Chondrocyte (in vitro differentiated cells): ENCODE data around the gene SEC16A. TPM values are rescaled to one million over a fixed set of nuclear protein-coding genes. Genes with fewer than 3 reads are reported as not detected.

Source experiments
- DNase-seq: peaks from one replicate; pipeline ENCODE4 v3.0.0; 2021; ENCODE audit warnings: mixed read lengths, low spot score
- H3K27ac Mint-ChIP-seq: one replicate; pipeline ENCODE4 v1.8.0; 2021; ENCODE audit warnings: mild to moderate bottlenecking, moderate library complexity, mixed read lengths; ENCODE audit not compliant: unreplicated experiment
- H3K27me3 Mint-ChIP-seq: 2 replicates; pipeline ENCODE4 v1.8.0; 2021; ENCODE audit warnings: low read depth, mixed read lengths
- H3K36me3 Mint-ChIP-seq: 2 replicates; pipeline ENCODE4 v1.8.0; 2021; ENCODE audit warnings: low read depth, mixed read lengths
- H3K4me1 Mint-ChIP-seq: 2 replicates; pipeline ENCODE4 v1.8.0; 2021; ENCODE audit warnings: low read depth, mild to moderate bottlenecking, mixed read lengths
- H3K4me3 Mint-ChIP-seq: one replicate; pipeline ENCODE4 v1.8.0; 2021; ENCODE audit warnings: mild to moderate bottlenecking, moderate library complexity, mixed read lengths; ENCODE audit not compliant: unreplicated experiment
- H3K9me3 Mint-ChIP-seq: 2 replicates; pipeline ENCODE4 v1.8.0; 2021; ENCODE audit warnings: low read depth, mixed read lengths
- total RNA-seq: library from RNA; stranded (reverse); gene quantifications from 3 replicates; pipeline ENCODE4 v1.2.1, GENCODE V29; 2021
- TF ChIP-seq, protein P1 (sequence below): fragments of 200-600 bp; sonication (generic); IDR thresholded peaks from 2 replicates; pipeline ENCODE4 v1.5.0; 2021; ENCODE audit warnings: antibody characterized with exemption, mild to moderate bottlenecking, moderate library complexity

SEC16A gene
- total RNA-seq, 1 donor from 2014 or later: 91.7 TPM

DNA sequence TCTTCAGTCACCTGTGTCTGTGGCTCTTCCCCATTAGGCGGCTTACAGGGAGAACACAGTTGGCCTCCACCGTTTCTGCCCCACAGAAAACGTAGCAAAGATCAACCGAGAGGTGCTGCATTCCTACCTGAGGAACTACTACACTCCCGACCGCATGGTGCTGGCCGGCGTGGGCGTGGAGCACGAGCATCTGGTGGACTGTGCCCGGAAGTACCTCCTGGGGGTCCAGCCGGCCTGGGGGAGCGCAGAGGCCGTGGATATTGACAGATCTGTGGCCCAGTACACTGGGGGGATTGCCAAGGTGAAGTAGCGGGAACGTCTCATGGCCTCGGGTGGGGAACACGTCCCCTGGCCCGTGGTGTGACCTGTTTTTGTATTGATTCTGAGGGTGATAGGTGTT, 65.9 kb downstream of the SEC16A start:
- Mint-ChIP-seq H3K27me3 (no peaks in the 10 kb centered on the region), H3K4me1 (peaks cover 8% of the 10 kb centered on the region), H3K4me3 (no peak overlapping the region), H3K36me3 (peaks cover 30% of the 10 kb centered on the region), H3K27ac (no peak overlapping the region), H3K9me3 (no peaks in the 10 kb centered on the region)
- TF ChIP-seq, protein P1, sequence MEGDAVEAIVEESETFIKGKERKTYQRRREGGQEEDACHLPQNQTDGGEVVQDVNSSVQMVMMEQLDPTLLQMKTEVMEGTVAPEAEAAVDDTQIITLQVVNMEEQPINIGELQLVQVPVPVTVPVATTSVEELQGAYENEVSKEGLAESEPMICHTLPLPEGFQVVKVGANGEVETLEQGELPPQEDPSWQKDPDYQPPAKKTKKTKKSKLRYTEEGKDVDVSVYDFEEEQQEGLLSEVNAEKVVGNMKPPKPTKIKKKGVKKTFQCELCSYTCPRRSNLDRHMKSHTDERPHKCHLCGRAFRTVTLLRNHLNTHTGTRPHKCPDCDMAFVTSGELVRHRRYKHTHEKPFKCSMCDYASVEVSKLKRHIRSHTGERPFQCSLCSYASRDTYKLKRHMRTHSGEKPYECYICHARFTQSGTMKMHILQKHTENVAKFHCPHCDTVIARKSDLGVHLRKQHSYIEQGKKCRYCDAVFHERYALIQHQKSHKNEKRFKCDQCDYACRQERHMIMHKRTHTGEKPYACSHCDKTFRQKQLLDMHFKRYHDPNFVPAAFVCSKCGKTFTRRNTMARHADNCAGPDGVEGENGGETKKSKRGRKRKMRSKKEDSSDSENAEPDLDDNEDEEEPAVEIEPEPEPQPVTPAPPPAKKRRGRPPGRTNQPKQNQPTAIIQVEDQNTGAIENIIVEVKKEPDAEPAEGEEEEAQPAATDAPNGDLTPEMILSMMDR: no peak
- DNase-seq: no peak

DNA sequence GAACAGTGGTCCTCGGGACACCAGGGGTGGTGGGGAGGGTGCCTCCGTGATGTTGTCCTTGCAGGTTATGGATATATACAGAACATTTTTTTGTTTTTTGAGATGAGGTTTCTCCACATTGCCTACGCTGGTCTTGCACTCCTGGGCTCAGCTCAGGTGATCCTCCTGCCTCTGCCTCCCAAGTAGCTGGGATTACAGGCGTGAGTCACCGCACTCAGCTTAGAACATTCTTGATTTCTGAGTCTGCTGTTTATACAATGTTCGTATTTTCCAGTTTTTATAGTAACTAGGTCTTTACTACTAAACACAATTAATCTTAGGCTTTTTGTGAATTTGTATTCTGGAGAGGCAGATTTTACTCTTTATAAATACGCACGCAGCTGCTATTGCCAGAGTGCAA, 66.4 kb downstream of the SEC16A start:
- Mint-ChIP-seq H3K27ac (no peak overlapping the region), H3K4me1 (peaks cover 13% of the 10 kb centered on the region), H3K4me3 (no peak overlapping the region), H3K36me3 (peaks cover 30% of the 10 kb centered on the region), H3K9me3 (no peaks in the 10 kb centered on the region), H3K27me3 (no peaks in the 10 kb centered on the region)
- TF ChIP-seq, protein P1: no peak
- DNase-seq: no peak

DNA sequence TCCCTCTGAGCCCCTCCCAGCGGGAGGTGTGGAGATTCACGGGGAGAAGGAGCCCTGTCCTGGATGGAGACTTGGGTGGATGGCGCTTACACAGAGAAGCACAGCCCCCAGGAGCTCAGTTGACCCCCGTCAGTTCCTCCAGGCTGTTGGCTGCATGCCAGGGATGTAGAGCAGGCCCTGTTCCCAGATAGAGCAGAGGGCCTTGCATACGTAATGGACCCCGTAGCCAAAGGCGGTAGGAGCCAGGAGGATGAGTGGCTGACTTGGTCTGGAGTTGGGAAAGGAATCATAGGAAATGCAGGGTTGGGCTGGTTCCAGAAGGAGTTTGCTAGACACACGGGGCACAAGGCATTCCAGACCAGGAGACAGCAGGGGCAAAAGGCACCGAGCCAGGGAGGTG, 69.9 kb downstream of the SEC16A start:
- no peaks in the 10 kb centered on the region for H3K27me3 Mint-ChIP-seq
- H3K9me3 Mint-ChIP-seq: no peaks in the 10 kb centered on the region
- no peak overlapping the region for H3K27ac Mint-ChIP-seq
- H3K36me3 Mint-ChIP-seq: peaks cover 28% of the 10 kb centered on the region
- TF ChIP-seq, protein P1: no peak
- no peak overlapping the region for H3K4me3 Mint-ChIP-seq
- DNase-seq: no peak
- peaks cover 33% of the 10 kb centered on the region for H3K4me1 Mint-ChIP-seq

DNA sequence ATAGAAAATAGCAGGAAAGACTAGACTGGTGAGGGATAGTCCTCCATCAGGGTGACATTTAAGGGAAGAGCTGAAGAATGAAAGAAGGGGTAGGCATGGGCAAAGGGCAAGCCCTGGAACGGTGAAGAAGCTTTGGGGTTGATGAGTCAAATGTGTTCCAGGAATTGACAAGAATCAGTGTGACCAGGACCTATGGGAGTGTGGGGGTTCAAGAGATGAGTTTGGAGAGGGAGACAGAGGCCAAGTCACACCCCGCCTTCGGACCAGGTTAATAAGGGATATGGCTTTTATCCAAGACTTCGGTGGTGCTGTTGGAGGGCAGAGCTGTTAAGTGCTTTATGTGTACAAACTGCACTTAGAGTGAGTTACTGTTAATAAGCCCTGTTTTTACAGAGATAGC, 71.5 kb downstream of the SEC16A start:
- TF ChIP-seq, protein P1: no peak
- Mint-ChIP-seq H3K27ac (peak overlapping the region; percentile 88), H3K36me3 (peaks cover 25% of the 10 kb centered on the region), H3K4me1 (peaks cover 33% of the 10 kb centered on the region), H3K27me3 (no peaks in the 10 kb centered on the region), H3K9me3 (no peaks in the 10 kb centered on the region), H3K4me3 (peak overlapping the region; percentile 84)
- DNase-seq: no peak

DNA sequence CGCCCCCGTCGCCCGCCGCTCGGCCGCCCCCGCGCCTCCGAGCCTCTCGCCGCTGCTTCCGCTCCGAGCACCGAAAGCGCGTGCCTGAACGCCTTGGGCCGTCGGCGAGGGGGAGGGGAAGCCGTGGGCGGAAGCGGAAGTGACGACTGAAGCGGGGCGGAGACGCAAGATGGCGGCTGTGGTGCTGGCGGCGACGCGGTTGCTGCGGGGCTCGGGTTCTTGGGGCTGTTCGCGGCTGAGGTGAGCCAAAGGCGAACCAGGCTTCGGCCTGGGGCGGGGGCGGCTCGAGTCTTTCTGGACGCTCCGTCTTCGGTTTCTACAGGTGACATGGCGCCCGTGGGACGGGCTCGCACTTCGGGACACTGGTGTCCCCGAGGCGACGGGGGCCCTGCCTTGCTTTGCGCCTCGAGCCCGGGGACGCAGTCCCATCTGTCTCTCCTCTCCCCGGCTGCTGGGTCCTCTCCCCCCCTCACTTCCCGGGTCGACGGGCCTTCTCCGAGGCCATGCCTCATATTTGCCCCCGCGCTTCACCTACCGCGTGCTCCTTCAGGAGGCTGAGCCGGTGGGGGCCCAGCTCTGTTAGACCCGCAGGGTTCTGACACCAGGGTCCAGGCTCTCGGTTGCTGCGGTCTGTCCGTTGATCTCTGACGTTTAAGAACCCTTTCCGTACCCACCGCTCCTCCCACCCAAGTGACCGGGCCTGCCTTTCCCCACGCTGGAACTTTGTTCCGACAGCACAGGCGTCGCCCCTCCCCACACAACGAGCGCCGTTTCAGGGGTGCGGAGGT, 72.1 kb downstream of the SEC16A start, which contains the start of the genes ENTR1 and PMPCA:
Gene ENTR1 (minus strand): TSS at position 115 of the 788 bp plus-strand sequence. CDS start 217 bp downstream, outside the sequence.
Gene PMPCA (plus strand): TSS at position 159 of the 788 bp plus-strand sequence. CDS start 11 bp downstream, at position 170.
- Mint-ChIP-seq H3K9me3 (no peaks in the 10 kb centered on the region), H3K4me1 (peaks cover 33% of the 10 kb centered on the region), H3K36me3 (peaks cover 24% of the 10 kb centered on the region), H3K27me3 (no peaks in the 10 kb centered on the region), H3K27ac (peak within 1 kb of the TSS; percentile 88), H3K4me3 (peak within 1 kb of the TSS; percentile 89)
- peak; percentile 95 for DNase-seq
- TF ChIP-seq, protein P1: no peak
